Right lobe of liver (tissue), 6 donors: ENCODE results near the gene PSMG3. TPM values are rescaled to one million over a fixed set of nuclear protein-coding genes. Genes with fewer than 3 reads are reported as not detected.
"Not testable (repeated sequence)": the region's sequence is repeated elsewhere in the genome, so short reads cannot be mapped to it uniquely, and the experiment has no call there.

Source experiments
- ATAC-seq, 4 donors: fragments of 200-7000 bp; cut with Tn5 transposase; one replicate each; pipeline ENCODE4 v1.9.1; 2020; ENCODE audit warnings: mild to moderate bottlenecking in 4 of 4, moderate library complexity in 4 of 4
- DNase-seq, 3 donors: peaks; one replicate each; pipeline ENCODE4 v3.0.0-alpha.2; 2020
- H3K27ac ChIP-seq, 3 donors: fragments of 200-600 bp; one replicate each; pipeline ENCODE4 v1.8.0; 2022
- H3K27me3 ChIP-seq, 2 donors: fragments of 200-600 bp; one replicate each; pipeline ENCODE4 v1.8.0; 2022
- H3K36me3 ChIP-seq, 4 donors: fragments of 200-600 bp; sonication (generic) in 1 of 4; one replicate each; pipeline versions ENCODE4 v1.5.1 to v1.8.0; 2017 to 2022; ENCODE audit warnings: control low read depth in 1 of 4
- H3K4me1 ChIP-seq, 4 donors: fragments of 200-600 bp; sonication (generic) in 1 of 4; one replicate each; pipeline versions ENCODE4 v1.5.1 to v1.8.0; 2017 to 2022; ENCODE audit warnings: control low read depth in 1 of 4
- H3K4me3 ChIP-seq, 3 donors: fragments of 200-600 bp; one replicate each; pipeline ENCODE4 v1.8.0; 2022
- H3K9me3 ChIP-seq, 4 donors: fragments of 200-600 bp; sonication (generic) in 1 of 4; one replicate each; pipeline versions ENCODE4 v1.5.1 to v1.8.0; 2017 to 2022; ENCODE audit warnings: control low read depth in 1 of 4
- CTCF ChIP-seq, 4 donors: fragments of 200-600 bp in 3 of 4; fragments of 450-650 bp in 1 of 4; IDR thresholded peaks; one replicate each; pipeline versions ENCODE4 v1.5.1 to v1.8.0; 2016 to 2022; ENCODE audit warnings: antibody characterized with exemption in 4 of 4, mild to moderate bottlenecking in 2 of 4
- WGBS: methylation state at CpG from one replicate; pipeline ENCODE4 v1.1.6; 2018; ENCODE audit warnings: low coverage, low lambda C conversion rate; ENCODE audit not compliant: insufficient coverage; ENCODE audit errors: missing lambda C conversion rate; 5-methylcytosine and 5-hydroxymethylcytosine counted together
- intact Hi-C, 2 donors: fragments of 100-400 bp; cut with DNase I; formaldehyde crosslinking; loops; one replicate each; pipeline versions ENCODE4 v1.11.2 to v1.14.1; 2022
- total RNA-seq, 6 experiments: library from RNA; depleted of rRNA in 2 of 6; stranded (reverse); fragments of >200 nt in 2 of 6; fragmentation: NEBNext Ultra II Directional in 3 of 6; extraction: Animal tissue kit (Norgen Biotek cat#: 25700) in 3 of 6; gene quantifications; one replicate each; pipeline versions ENCODE4 v1.1.0 to v1.2.4, GENCODE V29; 2016 to 2023
- donor health status: DM: no; HTN: yes; CAD: no.
- donor health status: DM: no; HTN: no; CAD: no.
- donor health status: DM: no; HTN: no; CAD: no.
- donor health status: DM: no; HTN: yes; CAD: no.
- donor health status: DM: no; HTN: yes; CAD: no.

PSMG3 gene
- total RNA-seq, 6 experiments from 2014 or later: 7.6 to 28.1 (median 9.2) TPM

GRCh38 chr7:1520539-1521234 lies 49.1 kb downstream of the PSMG3 start:
- no peak overlapping the region for H3K27ac ChIP-seq
- no peaks in the 10 kb centered on the region for H3K9me3 ChIP-seq
- no peak for TF ChIP-seq CTCF (IDR thresholded peaks at IDR 0.05)
- H3K36me3 ChIP-seq: no peaks in the 10 kb centered on the region
- no peak overlapping the region for H3K4me3 ChIP-seq
- H3K27me3 ChIP-seq: no peaks in the 10 kb centered on the region
- no peaks in the 10 kb centered on the region for H3K4me1 ChIP-seq
- WGBS: 66% methylated on average over 13 of the region's 27 CpGs
- DNase-seq (peak in 1 of 3 donors; percentile 33), ATAC-seq (peak in 2 of 4 donors; percentile 43 to 73)
- intact Hi-C loops: no loop called here

DNA sequence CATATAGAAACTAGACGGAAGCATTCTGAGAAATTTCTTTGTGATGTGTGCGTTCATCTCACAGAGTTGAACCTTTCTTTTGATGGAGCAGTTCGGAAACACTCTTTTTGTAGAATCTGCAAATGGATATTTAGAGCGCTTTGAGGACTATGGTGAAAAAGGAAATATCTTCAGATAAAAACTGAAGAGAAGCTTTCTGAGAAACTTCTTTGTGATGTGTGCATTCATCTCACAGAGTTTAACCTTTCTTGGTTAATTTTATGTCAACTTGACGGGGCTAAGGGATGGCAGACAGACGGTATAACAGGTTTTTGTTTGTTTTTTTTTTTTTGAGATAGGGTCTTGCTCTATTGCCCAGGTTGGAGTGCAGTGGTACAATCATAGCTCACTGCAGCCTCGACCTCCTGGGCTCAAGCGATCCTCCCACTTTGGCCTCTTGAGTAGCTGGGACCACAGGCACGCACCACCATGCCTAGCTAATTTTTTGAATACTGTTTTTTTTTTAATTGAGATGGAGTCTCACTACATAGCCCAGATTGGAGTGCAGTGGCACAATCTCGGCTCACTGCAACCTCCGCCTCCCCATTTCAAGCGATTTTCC lies 50.4 kb downstream of the PSMG3 start:
- H3K36me3 ChIP-seq, H3K27me3 ChIP-seq, H3K9me3 ChIP-seq, ATAC-seq, intact Hi-C loops, H3K4me1 ChIP-seq, DNase-seq, H3K4me3 ChIP-seq, H3K27ac ChIP-seq: not testable (repeated sequence)
- WGBS: 73% methylated on average over 9 of the region's 12 CpGs

Other genes starting within 250 kb of the PSMG3 start
- gene MICALL2, start 110.6 kb downstream of the PSMG3 start, total RNA-seq: 10 to 100 TPM in 5 of 6 experiments, 1 to 10 TPM in 1; 8.2 to 23.8 (median 13.6) TPM
- 10 to 100 TPM; 30.1 to 49.6 (median 41.2) TPM for gene INTS1, start 65.6 kb downstream of the PSMG3 start, total RNA-seq
- gene MAFK, start 39.3 kb downstream of the PSMG3 start, total RNA-seq: 10 to 100 TPM in 4 of 6 experiments, 1 to 10 TPM in 2; 6.9 to 29.7 (median 13.1) TPM
- 10 to 100 TPM; 15.1 to 32.8 (median 26.7) TPM for gene TMEM184A, start 13.8 kb downstream of the PSMG3 start, total RNA-seq
- 10 to 100 TPM in 1 of 6 experiments, 1 to 10 TPM in 5; 5.4 to 13.0 (median 7.5) TPM for gene ELFN1, start 100.2 kb upstream of the PSMG3 start, total RNA-seq